GM21529 (cell line): Measurements from ENCODE around the gene AATK.

Experiments used
- ATAC-seq: cut with Tn5 transposase; IDR thresholded peaks from one replicate; pipeline ENCODE4 v1.9.1; 2021; ENCODE audit not compliant: unreplicated experiment

The AATK gene, protein sequence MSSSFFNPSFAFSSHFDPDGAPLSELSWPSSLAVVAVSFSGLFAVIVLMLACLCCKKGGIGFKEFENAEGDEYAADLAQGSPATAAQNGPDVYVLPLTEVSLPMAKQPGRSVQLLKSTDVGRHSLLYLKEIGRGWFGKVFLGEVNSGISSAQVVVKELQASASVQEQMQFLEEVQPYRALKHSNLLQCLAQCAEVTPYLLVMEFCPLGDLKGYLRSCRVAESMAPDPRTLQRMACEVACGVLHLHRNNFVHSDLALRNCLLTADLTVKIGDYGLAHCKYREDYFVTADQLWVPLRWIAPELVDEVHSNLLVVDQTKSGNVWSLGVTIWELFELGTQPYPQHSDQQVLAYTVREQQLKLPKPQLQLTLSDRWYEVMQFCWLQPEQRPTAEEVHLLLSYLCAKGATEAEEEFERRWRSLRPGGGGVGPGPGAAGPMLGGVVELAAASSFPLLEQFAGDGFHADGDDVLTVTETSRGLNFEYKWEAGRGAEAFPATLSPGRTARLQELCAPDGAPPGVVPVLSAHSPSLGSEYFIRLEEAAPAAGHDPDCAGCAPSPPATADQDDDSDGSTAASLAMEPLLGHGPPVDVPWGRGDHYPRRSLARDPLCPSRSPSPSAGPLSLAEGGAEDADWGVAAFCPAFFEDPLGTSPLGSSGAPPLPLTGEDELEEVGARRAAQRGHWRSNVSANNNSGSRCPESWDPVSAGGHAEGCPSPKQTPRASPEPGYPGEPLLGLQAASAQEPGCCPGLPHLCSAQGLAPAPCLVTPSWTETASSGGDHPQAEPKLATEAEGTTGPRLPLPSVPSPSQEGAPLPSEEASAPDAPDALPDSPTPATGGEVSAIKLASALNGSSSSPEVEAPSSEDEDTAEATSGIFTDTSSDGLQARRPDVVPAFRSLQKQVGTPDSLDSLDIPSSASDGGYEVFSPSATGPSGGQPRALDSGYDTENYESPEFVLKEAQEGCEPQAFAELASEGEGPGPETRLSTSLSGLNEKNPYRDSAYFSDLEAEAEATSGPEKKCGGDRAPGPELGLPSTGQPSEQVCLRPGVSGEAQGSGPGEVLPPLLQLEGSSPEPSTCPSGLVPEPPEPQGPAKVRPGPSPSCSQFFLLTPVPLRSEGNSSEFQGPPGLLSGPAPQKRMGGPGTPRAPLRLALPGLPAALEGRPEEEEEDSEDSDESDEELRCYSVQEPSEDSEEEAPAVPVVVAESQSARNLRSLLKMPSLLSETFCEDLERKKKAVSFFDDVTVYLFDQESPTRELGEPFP (N-terminal part only)

DNA sequence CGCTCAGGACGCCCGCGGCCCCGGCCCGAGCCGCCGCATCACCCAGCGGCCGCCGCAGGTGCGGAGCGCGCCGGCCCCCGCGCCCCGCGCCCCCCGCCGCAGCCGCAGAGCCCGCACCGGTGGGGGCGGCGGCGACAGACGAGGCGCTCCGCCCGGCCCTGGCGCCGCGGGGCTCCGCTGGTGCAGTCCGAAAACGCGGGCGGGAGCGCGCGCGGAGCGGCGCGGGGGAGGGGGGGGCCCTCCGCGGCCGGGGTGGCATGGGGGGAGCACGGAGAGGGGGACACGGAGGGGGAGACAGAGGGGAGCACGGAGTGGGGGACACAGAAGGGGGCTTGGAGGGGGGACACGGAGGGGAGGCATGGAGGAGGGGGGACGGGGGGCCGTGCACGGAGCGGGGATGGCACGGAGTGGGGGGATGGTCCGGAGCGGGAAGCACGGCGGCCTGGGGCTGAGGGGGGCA is at the start of gene AATK:
TSS of gene AATK (minus strand) at position 189 of the 460 bp plus-strand sequence. CDS start 229 bp downstream, outside the sequence.
- no peak for ATAC-seq

- ATAC-seq, result no peak
These were observed 48.0 kb upstream of the AATK start for GRCh38 chr17:81213978-81214377.

DNA sequence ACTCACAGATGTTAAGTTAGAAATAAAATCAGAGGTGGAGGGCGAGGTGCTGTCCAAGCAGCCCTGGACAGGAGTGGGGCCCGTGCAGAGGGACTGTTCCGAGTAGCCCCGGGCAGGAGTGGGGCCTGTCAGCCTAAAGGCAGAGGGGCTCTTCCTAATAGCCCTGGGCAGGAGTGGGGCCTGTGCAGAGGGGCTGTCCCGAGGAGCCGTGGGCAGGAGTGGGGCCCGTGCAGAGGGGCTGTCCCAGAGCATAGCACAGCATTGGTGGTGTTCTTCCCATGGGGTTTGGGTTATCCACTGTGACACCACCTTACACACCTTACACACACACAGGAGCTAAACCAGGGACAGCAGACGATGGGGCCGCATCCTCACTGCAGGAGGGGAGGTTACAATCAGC is 46.3 kb upstream of the AATK start:
- ATAC-seq, result no peak

- ATAC-seq, result no peak
These were observed 44.8 kb upstream of the AATK start for GRCh38 chr17:81210868-81211267.

DNA sequence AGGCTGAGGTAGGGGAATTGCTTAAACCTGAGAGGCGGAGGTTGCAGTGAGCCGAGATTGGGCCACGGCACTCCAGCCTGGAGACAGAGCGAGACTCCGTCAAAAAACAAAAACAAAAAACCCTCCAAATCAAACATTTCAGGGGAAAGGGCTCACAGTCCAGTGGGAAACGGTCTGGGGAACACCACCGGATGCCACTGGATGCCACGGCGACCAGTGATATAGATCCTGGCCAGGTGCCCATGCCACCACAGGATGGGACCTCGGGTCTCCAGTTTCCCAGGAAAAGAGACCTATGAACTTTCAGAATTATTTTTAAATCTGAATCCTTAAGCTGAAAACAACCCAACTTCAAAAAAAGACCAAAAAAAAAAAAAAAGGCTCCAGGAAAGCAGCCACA is 44.4 kb upstream of the AATK start:
- ATAC-seq, result no peak

- ATAC-seq, result no peak
These were observed 43.1 kb upstream of the AATK start for GRCh38 chr17:81209141-81209540.

DNA sequence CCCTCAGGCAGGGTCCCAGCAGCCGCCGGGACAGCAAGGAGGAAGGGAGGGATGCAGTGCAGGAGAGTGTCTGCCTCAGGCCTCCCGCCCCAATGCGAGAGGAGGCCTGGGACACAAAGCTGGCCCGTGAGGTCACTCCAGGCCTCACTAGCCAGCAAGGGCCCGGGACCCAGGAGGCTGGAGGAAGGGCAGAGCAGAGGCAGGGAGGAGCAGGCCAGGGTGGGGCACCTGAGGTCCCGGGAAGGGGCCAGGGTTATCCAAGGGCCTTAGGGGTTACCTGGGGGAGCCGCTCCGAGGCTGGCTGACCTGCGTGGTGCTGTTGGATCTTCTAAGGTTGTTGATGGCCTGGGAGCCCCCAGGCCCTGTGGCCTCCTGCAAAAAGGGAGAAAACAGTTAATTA is 42.6 kb upstream of the AATK start:
- no peak for ATAC-seq

- no peak for ATAC-seq
These were observed 41.9 kb upstream of the AATK start for GRCh38 chr17:81207610-81208581.

DNA sequence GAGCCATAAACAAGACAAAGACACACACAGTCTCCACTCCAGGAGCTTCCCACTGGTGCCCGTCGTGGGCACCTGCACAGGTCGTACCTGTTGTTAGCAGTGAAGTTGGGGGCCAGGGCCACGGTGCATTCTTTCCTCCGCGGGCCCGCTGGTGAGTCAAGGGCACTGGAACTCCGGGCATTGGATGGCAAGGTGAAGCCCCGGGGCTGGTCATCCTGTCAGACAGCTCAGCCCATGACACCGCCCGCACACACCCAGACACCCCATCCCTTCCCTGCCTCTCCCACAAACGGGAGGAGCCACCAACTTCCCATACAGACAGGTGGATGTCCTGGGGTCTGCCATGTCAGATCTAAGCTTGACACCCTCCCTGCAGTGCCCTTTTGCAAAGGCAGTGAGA is 40.6 kb upstream of the AATK start:
- no peak for ATAC-seq

GRCh38 chr17:81206166-81206565 is 40.1 kb upstream of the AATK start:
- ATAC-seq, result no peak

GRCh38 chr17:81204578-81204977 is 38.6 kb upstream of the AATK start:
- ATAC-seq, result no peak

GRCh38 chr17:81203136-81203535 is 37.1 kb upstream of the AATK start:
- no peak for ATAC-seq

GRCh38 chr17:81202318-81202717 is 36.3 kb upstream of the AATK start:
- no peak for ATAC-seq

DNA sequence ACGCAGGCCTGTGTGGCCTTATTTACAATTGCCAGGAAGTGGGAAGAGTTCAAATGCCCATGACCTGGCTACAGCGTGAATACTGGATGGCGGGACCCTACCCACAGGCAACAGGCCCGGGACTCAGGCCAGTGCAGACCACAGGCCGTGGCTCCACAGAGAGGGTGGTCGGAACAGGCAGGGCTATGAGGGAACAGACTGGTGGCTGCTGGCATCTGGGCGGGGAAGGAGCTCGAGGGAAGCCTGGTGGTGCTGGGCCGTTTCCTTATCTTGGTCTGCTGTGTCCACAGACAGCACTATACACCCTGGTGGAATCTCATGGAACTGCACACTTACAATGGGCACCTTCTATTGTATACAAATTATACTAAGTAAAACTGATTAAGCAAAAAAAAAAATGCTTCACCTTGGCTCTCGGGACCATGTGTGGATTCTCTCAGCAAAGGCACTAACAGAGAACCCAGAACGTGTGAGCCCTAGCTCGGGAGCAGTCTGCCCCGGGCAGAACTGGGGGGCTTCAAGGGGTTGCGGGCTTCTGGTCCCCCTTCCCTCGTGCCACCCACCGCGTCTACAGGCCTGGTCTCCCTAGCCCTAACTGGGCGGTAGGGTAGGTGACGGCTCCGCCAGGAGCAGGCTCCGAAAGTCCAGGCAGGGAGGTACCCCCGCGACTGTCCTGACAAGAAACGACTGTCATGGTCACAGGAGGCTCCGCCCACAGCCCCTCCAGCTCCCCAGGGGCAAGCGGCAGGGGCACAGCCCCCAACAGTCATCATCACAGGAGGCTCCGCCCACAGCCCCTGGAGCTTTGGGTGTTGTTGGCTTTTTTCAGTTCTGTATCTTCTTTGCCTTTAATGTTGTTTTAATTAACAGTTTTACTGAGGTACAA is 34.9 kb upstream of the AATK start:
- no peak for ATAC-seq

DNA sequence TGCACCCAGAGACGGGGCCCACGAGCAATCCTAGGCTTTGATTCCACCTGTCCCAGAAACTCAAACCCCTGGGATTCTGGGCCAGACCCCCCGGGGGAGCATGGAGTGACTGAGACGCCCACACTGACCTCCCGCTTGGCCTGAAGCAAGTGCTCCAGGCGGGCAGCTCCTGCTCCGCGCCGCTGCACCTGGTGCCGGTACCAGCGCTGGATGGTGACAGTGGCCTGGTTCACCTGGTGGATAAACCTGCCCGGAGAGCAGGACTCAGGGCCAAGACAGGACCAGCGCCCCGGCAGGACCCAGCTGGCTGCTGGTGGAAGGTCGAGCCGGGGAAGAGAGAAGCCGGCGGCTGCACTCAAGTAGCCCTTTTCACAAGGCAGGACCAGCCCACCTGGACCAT is 34.2 kb upstream of the AATK start:
- no peak for ATAC-seq

DNA sequence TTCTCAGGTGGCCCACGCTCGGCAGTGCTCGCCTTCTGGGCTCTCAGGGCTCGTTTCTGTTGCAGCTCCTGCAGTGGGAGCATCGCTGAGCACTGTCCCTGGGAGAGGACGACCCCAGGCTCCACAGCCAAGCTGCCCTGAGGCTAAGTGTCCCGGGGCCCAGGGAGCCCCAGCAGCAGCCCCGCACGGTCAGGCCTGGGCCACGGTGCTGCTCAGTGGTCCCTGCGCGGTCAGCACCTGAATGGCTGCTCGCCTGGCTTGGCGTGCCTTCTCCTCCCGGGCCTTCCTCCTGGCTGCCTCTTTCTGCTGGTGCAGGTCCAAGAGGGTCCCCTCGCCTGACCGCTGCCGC is 33.4 kb upstream of the AATK start:
- no peak for ATAC-seq

DNA sequence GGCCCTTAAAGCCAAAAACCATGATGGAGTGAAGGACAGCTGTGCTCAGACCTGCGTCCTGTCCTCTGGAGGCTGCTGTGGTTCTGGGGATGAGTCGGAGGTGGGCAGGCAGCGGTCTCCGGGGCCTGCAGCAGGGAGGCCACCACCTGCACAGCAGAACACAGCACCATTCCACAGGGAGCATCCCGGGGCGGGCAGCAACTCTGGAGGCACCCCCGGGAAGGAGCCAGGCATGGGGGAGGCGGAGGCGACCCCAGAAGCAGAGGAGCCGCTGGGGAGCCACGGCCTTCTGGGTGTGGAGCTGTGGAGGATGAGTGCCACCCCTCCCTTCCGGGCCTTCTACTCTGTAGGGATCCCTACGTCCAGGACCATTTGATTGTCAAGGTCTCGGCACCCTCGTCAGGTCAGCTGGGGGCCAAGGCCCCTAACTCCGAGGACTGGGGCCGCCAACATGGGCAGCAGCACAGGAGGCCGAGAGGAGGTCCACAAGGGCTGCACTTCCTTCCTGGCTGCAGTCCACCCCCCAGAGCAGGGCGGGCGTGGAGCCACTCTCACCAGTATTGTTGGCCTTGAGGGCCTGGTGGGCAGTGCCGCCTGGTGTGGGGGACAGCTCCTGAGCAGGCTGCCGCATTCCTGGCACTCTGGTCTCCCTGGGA is 32.9 kb upstream of the AATK start:
- no peak for ATAC-seq

GRCh38 chr17:81197831-81198490 is 31.9 kb upstream of the AATK start:
- ATAC-seq, result no peak
